Gastrocnemius medialis (tissue), 4 donors: Measurements from ENCODE around the gene CTXN1. TPM values are rescaled to one million over a fixed set of nuclear protein-coding genes. Genes with fewer than 3 reads are reported as not detected.

ENCODE experiments used
- ATAC-seq, 2 donors: fragments of 150-250 bp; one replicate each; pipeline ENCODE4 v1.9.1; 2016
- DNase-seq, 2 donors: peaks; one replicate each; pipeline ENCODE4 v3.0.0-alpha.2; 2019
- H3K27ac ChIP-seq, 4 donors: fragments of 200-600 bp; sonication (generic); 1 replicate in 1 of 4; 2 replicates in 3 of 4; pipeline ENCODE4 v1.5.1; 2016 to 2018; ENCODE audit warnings: mild to moderate bottlenecking in 2 of 4, moderate library complexity in 1 of 4
- H3K27me3 ChIP-seq, 3 donors: fragments of 200-600 bp; sonication (generic) in 2 of 3; 1 replicate in 1 of 3; 2 replicates in 2 of 3; pipeline versions ENCODE4 v1.5.1 to v1.6.0; 2016 to 2019; ENCODE audit warnings: mild to moderate bottlenecking in 1 of 3, moderate library complexity in 1 of 3
- H3K36me3 ChIP-seq, 2 donors: fragments of 200-600 bp; sonication (generic) in 1 of 2; one replicate each; pipeline ENCODE4 v1.5.1; 2017 to 2018
- H3K4me1 ChIP-seq, 2 donors: fragments of 200-600 bp; sonication (generic) in 1 of 2; one replicate each; pipeline ENCODE4 v1.5.1; 2016 to 2017; ENCODE audit warnings: mild to moderate bottlenecking in 2 of 2
- H3K4me3 ChIP-seq, 4 donors: fragments of 200-600 bp; sonication (generic) in 3 of 4; 1 replicate in 1 of 4; 2 replicates in 3 of 4; pipeline ENCODE4 v1.5.1; 2016 to 2019; ENCODE audit warnings: mild to moderate bottlenecking in 2 of 4
- H3K9me3 ChIP-seq, 3 donors: fragments of 200-600 bp; sonication (generic) in 2 of 3; 1 replicate in 1 of 3; 2 replicates in 2 of 3; pipeline ENCODE4 v1.5.1; 2016 to 2019
- POLR2A ChIP-seq, 2 donors: fragments of 450-650 bp; IDR thresholded peaks; one replicate each; pipeline ENCODE4 v1.6.1; 2017; ENCODE audit warnings: antibody characterized with exemption in 2 of 2, mild to moderate bottlenecking in 2 of 2, moderate library complexity in 2 of 2
- in situ Hi-C, 4 donors: fragments of 200-750 bp; cut with MboI; loops; one replicate each; pipeline versions ENCODE4 v1.15.0 to v1.8.0; 2017; ENCODE audit warnings: low sequenced_read_pairs in 4 of 4
- intact Hi-C: fragments of 100-400 bp; cut with DNase I; formaldehyde crosslinking; loops from one replicate; pipeline ENCODE4 v1.15.1; 2023; ENCODE audit warnings: low total_unique reads
- total RNA-seq, 4 donors: library from RNA; depleted of rRNA; stranded (reverse); fragments of >200 nt; gene quantifications; one replicate each; pipeline versions ENCODE4 v1.1.0 to v1.2.3, GENCODE V29; 2016
- TF ChIP-seq, protein P1 (sequence below), 5 experiments: fragments of 450-650 bp in 3 of 5; fragments of 200-600 bp in 2 of 5; sonication (generic) in 2 of 5; IDR thresholded peaks in 4 of 5; conservative IDR thresholded peaks in 1 of 5; 1 replicate in 4 of 5; 2 replicates in 1 of 5; pipeline ENCODE4 v1.5.1; 2016 to 2019; ENCODE audit warnings: antibody characterized with exemption in 5 of 5, mild to moderate bottlenecking in 3 of 5, moderate library complexity in 3 of 5

Gene CTXN1
- total RNA-seq, 4 donors from 2014 or later: not detected

GRCh38 chr19:7907544-7907943 is 18.4 kb downstream of the CTXN1 start:
- no peaks in the 10 kb centered on the region for H3K27me3 ChIP-seq
- no peaks in the 10 kb centered on the region for H3K9me3 ChIP-seq
- no peak overlapping the region for H3K27ac ChIP-seq
- H3K4me3 ChIP-seq: no peak overlapping the region
- DNase-seq (no peak), ATAC-seq (no peak)
- in situ Hi-C loops (no loop called here), intact Hi-C loops (loop anchor here (10.0 kb wide), 1 partner anchor 607 kb away; the partner anchor contains the start of gene ZNF414)
- TF ChIP-seq POLR2A (IDR thresholded peaks at IDR 0.05): no peak
- TF ChIP-seq, protein P1, sequence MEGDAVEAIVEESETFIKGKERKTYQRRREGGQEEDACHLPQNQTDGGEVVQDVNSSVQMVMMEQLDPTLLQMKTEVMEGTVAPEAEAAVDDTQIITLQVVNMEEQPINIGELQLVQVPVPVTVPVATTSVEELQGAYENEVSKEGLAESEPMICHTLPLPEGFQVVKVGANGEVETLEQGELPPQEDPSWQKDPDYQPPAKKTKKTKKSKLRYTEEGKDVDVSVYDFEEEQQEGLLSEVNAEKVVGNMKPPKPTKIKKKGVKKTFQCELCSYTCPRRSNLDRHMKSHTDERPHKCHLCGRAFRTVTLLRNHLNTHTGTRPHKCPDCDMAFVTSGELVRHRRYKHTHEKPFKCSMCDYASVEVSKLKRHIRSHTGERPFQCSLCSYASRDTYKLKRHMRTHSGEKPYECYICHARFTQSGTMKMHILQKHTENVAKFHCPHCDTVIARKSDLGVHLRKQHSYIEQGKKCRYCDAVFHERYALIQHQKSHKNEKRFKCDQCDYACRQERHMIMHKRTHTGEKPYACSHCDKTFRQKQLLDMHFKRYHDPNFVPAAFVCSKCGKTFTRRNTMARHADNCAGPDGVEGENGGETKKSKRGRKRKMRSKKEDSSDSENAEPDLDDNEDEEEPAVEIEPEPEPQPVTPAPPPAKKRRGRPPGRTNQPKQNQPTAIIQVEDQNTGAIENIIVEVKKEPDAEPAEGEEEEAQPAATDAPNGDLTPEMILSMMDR (IDR thresholded peaks at IDR 0.05 in 4 of 5, conservative IDR thresholded peaks at IDR 0.05 in 1 of 5): no peak
- peaks cover 0 to 43% of the 10 kb centered on the region in 2 donors for H3K36me3 ChIP-seq
- peaks cover 16 to 29% of the 10 kb centered on the region in 2 donors for H3K4me1 ChIP-seq

DNA sequence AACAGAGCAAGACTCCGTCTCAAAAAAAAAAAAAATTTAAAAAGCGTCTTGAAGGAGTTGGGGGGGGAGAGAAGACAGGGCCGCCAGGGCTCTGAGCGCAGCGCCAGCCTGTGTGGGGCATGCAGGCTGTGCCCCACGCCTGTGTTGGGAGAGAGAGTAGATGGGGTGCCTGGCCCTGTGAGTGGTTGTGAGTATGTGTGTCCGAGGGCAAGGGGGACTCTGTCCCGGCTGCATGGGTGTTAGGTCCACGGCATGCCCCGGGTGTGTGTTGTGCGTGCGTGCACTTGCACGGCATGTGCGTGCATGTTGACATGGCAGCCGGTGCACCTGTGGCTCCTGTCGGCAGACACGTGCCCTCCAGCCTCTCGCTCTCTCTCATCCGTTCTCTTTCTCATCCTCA is 18.8 kb downstream of the CTXN1 start:
- Histone ChIP-seq H3K4me1 (peaks cover 19 to 29% of the 10 kb centered on the region in 2 donors), H3K27ac (no peak overlapping the region), H3K27me3 (no peaks in the 10 kb centered on the region), H3K9me3 (no peaks in the 10 kb centered on the region), H3K36me3 (peaks cover 0 to 38% of the 10 kb centered on the region in 2 donors), H3K4me3 (no peak overlapping the region)
- in situ Hi-C loops (no loop called here), intact Hi-C loops (loop anchor here (10.0 kb wide), 1 partner anchor 608 kb away; the partner anchor contains the start of gene ZNF414)
- DNase-seq (no peak), ATAC-seq (no peak)
- no peak for TF ChIP-seq POLR2A (IDR thresholded peaks at IDR 0.05)
- TF ChIP-seq, protein P1 (IDR thresholded peaks at IDR 0.05 in 4 of 5, conservative IDR thresholded peaks at IDR 0.05 in 1 of 5): no peak

GRCh38 chr19:7905859-7906258 is 20.1 kb downstream of the CTXN1 start:
- DNase-seq: no peak
- Histone ChIP-seq H3K27me3 (no peaks in the 10 kb centered on the region), H3K36me3 (peaks cover 0 to 26% of the 10 kb centered on the region in 2 donors), H3K27ac (no peak overlapping the region), H3K4me3 (no peak overlapping the region), H3K9me3 (no peaks in the 10 kb centered on the region), H3K4me1 (peaks cover 19 to 31% of the 10 kb centered on the region in 2 donors)
- in situ Hi-C loops (no loop called here), intact Hi-C loops (loop anchor here (10.0 kb wide), 1 partner anchor 609 kb away; the partner anchor contains the start of gene ZNF414)
- no peak for ATAC-seq
- no peak for TF ChIP-seq POLR2A (IDR thresholded peaks at IDR 0.05)
- TF ChIP-seq, protein P1 (IDR thresholded peaks at IDR 0.05 in 4 of 5, conservative IDR thresholded peaks at IDR 0.05 in 1 of 5): no peak

GRCh38 chr19:7905268-7905667 is 20.7 kb downstream of the CTXN1 start:
- intact Hi-C loops (loop anchor here (10.0 kb wide), 1 partner anchor 610 kb away; the partner anchor contains the start of gene ZNF414), in situ Hi-C loops (no loop called here)
- no peak for DNase-seq
- no peaks in the 10 kb centered on the region for H3K27me3 ChIP-seq
- peaks cover 0 to 20% of the 10 kb centered on the region in 2 donors for H3K36me3 ChIP-seq
- no peak for ATAC-seq
- H3K27ac ChIP-seq: no peak overlapping the region
- no peaks in the 10 kb centered on the region for H3K9me3 ChIP-seq
- H3K4me3 ChIP-seq: peak overlapping the region; percentile 15 to 97 (median 86)
- no peak for TF ChIP-seq POLR2A (IDR thresholded peaks at IDR 0.05)
- TF ChIP-seq, protein P1 (IDR thresholded peaks at IDR 0.05 in 4 of 5, conservative IDR thresholded peaks at IDR 0.05 in 1 of 5): no peak
- peaks cover 22 to 37% of the 10 kb centered on the region in 2 donors for H3K4me1 ChIP-seq
